GM08714 (cell line): Measurements from ENCODE around the gene ANO10.

ENCODE experiments used
- H3K4me3 ChIP-seq: fragments of 200-500 bp; sonication (Bioruptor generic); 2 replicates; pipeline ENCODE4 v1.5.1; 2014; ENCODE audit warnings: mild to moderate bottlenecking, low read length, inconsistent platforms
- ZNF274 ChIP-seq: IDR thresholded peaks from 2 replicates; pipeline ENCODE4 v1.6.1; 2012; ENCODE audit warnings: mild to moderate bottlenecking, low read depth, low read length

Gene ANO10

GRCh38 chr3:43348852-43349574, 272.8 kb downstream of the ANO10 start:
- TF ChIP-seq ZNF274, result no peak
- no peak overlapping the region for H3K4me3 ChIP-seq

- no peak for TF ChIP-seq ZNF274
- no peak overlapping the region for H3K4me3 ChIP-seq
These were observed 273.5 kb downstream of the ANO10 start for GRCh38 chr3:43348350-43348749.

- H3K4me3 ChIP-seq, result no peak overlapping the region
- no peak for TF ChIP-seq ZNF274
These were observed 274.0 kb downstream of the ANO10 start for GRCh38 chr3:43347774-43348173.

- no peak for TF ChIP-seq ZNF274
These were observed 274.6 kb downstream of the ANO10 start for GRCh38 chr3:43346978-43347749.

GRCh38 chr3:43345877-43346276, 275.9 kb downstream of the ANO10 start:
- TF ChIP-seq ZNF274, result no peak

More at GRCh38 chr3:43346978-43347749, 274.6 kb downstream of the ANO10 start:
- no peak overlapping the region for H3K4me3 ChIP-seq

GRCh38 chr3:43345246-43345645, 276.6 kb downstream of the ANO10 start:
- TF ChIP-seq ZNF274, result no peak
- no peak overlapping the region for H3K4me3 ChIP-seq

More at GRCh38 chr3:43345877-43346276, 275.9 kb downstream of the ANO10 start:
- H3K4me3 ChIP-seq, result no peak overlapping the region

- TF ChIP-seq ZNF274, result no peak
- no peak overlapping the region for H3K4me3 ChIP-seq
These were observed 277.3 kb downstream of the ANO10 start for GRCh38 chr3:43344520-43344919.

GRCh38 chr3:43343815-43344214, 278.0 kb downstream of the ANO10 start:
- no peak overlapping the region for H3K4me3 ChIP-seq
- TF ChIP-seq ZNF274, result no peak

GRCh38 chr3:43343185-43343584, 278.6 kb downstream of the ANO10 start:
- TF ChIP-seq ZNF274, result no peak

GRCh38 chr3:43341788-43342187, 280.0 kb downstream of the ANO10 start:
- no peak for TF ChIP-seq ZNF274
- H3K4me3 ChIP-seq, result no peak overlapping the region

More at GRCh38 chr3:43343185-43343584, 278.6 kb downstream of the ANO10 start:
- no peak overlapping the region for H3K4me3 ChIP-seq

GRCh38 chr3:43340403-43340802, 281.4 kb downstream of the ANO10 start:
- TF ChIP-seq ZNF274, result no peak

GRCh38 chr3:43338295-43338694, 283.5 kb downstream of the ANO10 start:
- TF ChIP-seq ZNF274, result no peak
- H3K4me3 ChIP-seq, result no peak overlapping the region

More at GRCh38 chr3:43340403-43340802, 281.4 kb downstream of the ANO10 start:
- no peak overlapping the region for H3K4me3 ChIP-seq

GRCh38 chr3:43335799-43336198, 286.0 kb downstream of the ANO10 start:
- no peak for TF ChIP-seq ZNF274
- H3K4me3 ChIP-seq, result no peak overlapping the region

- no peak for TF ChIP-seq ZNF274
- no peak overlapping the region for H3K4me3 ChIP-seq
These were observed 286.8 kb downstream of the ANO10 start for GRCh38 chr3:43334976-43335375.

- TF ChIP-seq ZNF274, result no peak
- no peak overlapping the region for H3K4me3 ChIP-seq
These were observed 290.4 kb downstream of the ANO10 start for GRCh38 chr3:43331381-43331780.
